Ishikawa (cell line): ENCODE results near the gene CALD1.

ENCODE experiments used
- CEBPB ChIP-seq: IDR thresholded peaks from 2 replicates; pipeline ENCODE4 v1.6.1; 2012
- CREB1 ChIP-seq: IDR thresholded peaks from 2 replicates; pipeline ENCODE4 v1.6.1; 2012; ENCODE audit warnings: low read depth
- EGR1 ChIP-seq: IDR thresholded peaks from 2 replicates; pipeline ENCODE4 v1.6.1; 2012
- EP300 ChIP-seq: IDR thresholded peaks from 2 replicates; pipeline ENCODE4 v1.6.1; 2012; ENCODE audit warnings: borderline replicate concordance
- FOXM1 ChIP-seq: IDR thresholded peaks from 2 replicates; pipeline ENCODE4 v1.6.1; 2012; ENCODE audit warnings: low read depth, borderline replicate concordance
- NFIC ChIP-seq: IDR thresholded peaks from 2 replicates; pipeline ENCODE4 v1.6.1; 2012
- RAD21 ChIP-seq: IDR thresholded peaks from 2 replicates; pipeline ENCODE4 v1.6.1; 2012; ENCODE audit warnings: low read depth
- REST ChIP-seq: IDR thresholded peaks from 2 replicates; pipeline ENCODE4 v1.6.1; 2012; ENCODE audit warnings: low read depth, mild to moderate bottlenecking
- TAF1 ChIP-seq: IDR thresholded peaks from 2 replicates; pipeline ENCODE4 v1.6.1; 2012; ENCODE audit warnings: low read depth, mild to moderate bottlenecking
- TCF12 ChIP-seq: IDR thresholded peaks from 2 replicates; pipeline ENCODE4 v1.6.1; 2012; ENCODE audit warnings: low read depth
- TEAD4 ChIP-seq: IDR thresholded peaks from 2 replicates; pipeline ENCODE4 v1.6.1; 2012
- USF1 ChIP-seq: IDR thresholded peaks from 2 replicates; pipeline ENCODE4 v1.6.1; 2012
- YY1 ChIP-seq: IDR thresholded peaks from 2 replicates; pipeline ENCODE4 v1.6.1; 2012; ENCODE audit warnings: low read depth
- ZBTB7A ChIP-seq: IDR thresholded peaks from 2 replicates; pipeline ENCODE4 v1.6.1; 2012; ENCODE audit warnings: low read depth
- TF ChIP-seq, protein P1 (sequence below): IDR thresholded peaks from 2 replicates; pipeline ENCODE4 v1.6.1; 2012

CALD1 gene

GRCh38 chr7:134940729-134941128 lies 161.3 kb downstream of the CALD1 start:
- TF ChIP-seq, protein P1, sequence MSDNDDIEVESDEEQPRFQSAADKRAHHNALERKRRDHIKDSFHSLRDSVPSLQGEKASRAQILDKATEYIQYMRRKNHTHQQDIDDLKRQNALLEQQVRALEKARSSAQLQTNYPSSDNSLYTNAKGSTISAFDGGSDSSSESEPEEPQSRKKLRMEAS: no peak
- no peak for TF ChIP-seq RAD21
- no peak for TF ChIP-seq USF1
- no peak for TF ChIP-seq CEBPB
- TF ChIP-seq TEAD4: no peak
- TF ChIP-seq EGR1: no peak
- TF ChIP-seq YY1: no peak
- no peak for TF ChIP-seq ZBTB7A
- TF ChIP-seq TAF1: no peak
- no peak for TF ChIP-seq NFIC

DNA sequence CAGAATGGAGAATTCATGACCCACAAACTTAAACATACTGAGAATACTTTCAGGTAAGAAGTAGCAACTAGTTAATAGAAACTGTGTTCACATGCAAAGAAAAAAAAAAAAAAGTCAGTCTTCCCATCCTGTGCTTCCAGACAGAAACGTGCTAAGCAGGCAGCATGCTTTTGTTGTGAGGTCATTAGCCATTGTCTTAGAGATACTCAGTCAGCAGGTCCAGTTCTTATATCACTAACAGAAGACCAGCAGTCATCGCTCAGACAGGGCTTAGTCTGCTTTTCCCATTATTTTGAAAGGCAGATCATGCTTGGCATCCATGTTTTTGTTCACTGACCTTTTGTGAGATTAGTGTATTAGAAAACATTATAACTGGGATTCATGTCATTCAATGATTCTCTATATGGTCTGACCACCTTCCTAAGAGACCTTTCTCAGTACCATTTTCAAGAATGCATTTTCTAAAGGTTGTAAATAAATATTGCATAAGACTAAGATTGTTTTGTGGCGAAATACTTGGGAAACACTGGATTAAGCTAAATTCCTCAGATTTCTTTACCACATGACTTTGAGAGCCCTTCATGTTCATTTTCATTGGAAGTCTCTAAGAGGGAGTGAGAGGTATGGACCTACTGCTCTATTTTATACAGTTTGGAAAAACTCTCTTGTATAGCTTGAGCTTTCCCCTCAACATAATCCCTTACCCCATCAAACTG lies 161.9 kb downstream of the CALD1 start:
- TF ChIP-seq CEBPB: 0 out of 2 replicates have a peak, but pooled peaks have one; percentile 3
- TF ChIP-seq, protein P1: peak; percentile 52
- peak; percentile 75 for TF ChIP-seq TEAD4
- no peak for TF ChIP-seq CREB1
- no peak for TF ChIP-seq EGR1

DNA sequence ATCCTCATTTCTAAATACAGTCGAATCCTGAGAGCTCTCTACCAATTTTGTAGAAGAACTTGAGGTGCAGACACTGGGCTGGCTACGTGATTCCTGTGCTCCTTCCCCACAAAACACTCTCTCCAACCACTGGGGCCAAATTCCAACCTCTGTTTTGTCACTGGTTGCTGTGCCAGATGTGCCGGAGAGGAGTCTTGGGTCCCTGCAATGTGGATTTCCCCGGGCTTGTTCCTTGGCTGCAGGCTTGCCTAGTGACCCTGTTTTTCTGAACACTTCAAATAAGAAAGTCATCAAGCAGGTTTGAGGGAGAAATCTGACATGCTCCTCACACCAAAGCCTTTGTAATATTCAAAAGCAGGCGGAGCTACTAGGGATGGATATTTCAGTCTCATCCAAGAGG lies 162.5 kb downstream of the CALD1 start:
- TF ChIP-seq RAD21 (no peak), EP300 (no peak), YY1 (no peak), ZBTB7A (no peak), CEBPB (no peak), EGR1 (no peak), FOXM1 (no peak), NFIC (no peak), TEAD4 (no peak), USF1 (no peak), REST (no peak), TCF12 (no peak), TAF1 (no peak)
- TF ChIP-seq, protein P1: no peak

DNA sequence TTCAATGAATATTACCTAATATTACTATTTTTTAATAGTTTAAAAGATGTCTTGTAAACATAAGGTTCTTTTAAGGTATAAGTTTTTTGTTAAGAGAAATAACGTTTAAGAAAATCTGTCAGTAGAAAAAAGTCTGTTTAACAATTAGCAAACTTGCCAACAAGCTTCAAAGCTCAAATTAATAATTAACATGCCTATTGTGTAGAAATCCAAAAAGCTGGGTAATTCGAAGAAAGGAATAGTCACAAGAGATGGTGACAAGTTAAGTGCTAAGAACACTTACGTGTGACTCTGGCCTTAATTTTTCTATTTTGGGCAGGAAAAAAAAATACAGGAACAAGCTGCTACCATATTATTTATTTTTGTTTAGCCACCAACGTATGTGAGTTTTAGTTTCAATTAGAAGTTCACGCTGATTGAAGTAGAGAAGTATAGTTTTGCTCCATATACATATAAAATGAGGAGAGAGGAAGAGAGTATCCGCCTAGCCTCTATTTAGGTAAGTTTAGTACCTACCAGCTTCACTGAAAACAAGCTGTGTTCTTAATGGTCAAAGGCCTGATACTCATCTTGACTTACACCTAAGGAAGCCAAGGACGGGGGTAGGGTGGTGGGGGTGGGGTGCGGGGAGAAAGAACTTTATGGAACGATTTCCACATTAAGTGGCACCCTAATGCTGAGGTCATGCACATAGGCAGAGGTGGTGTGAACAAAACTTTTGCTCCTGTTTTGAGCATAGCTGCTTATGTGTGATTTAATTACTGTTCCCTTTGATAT lies 163.4 kb downstream of the CALD1 start:
- TF ChIP-seq CEBPB (no peak), RAD21 (no peak), FOXM1 (no peak), EP300 (no peak)

DNA sequence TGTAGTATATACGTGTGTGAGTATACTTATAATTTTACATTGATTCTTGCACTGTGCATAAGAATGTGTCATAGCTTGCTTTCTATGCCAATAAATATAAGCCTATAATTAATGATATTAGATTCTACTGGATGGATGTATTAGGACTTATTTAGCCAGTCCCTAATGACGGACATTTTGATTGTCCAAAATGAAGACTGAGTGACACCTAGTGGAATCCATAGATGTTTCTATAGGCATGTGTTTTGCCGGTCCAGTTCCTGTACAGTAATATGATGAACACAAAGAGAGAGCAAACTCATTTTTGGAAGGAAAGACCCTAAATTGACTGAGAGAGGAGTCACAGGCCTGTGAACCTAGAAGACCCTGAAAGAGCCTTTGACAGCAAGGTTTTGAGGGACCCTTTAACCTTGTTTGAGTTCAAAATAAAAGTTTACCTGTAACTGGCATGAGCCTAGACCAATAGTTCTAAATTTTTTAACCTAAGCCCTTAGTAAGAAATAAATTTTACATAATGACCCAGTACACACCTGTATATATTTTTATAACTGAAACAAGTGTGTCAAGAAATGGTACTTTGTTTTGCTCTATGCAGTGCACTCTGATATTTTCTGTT lies 164.5 kb downstream of the CALD1 start:
- TF ChIP-seq, protein P1: no peak
- TF ChIP-seq RAD21: peak; percentile 51

DNA sequence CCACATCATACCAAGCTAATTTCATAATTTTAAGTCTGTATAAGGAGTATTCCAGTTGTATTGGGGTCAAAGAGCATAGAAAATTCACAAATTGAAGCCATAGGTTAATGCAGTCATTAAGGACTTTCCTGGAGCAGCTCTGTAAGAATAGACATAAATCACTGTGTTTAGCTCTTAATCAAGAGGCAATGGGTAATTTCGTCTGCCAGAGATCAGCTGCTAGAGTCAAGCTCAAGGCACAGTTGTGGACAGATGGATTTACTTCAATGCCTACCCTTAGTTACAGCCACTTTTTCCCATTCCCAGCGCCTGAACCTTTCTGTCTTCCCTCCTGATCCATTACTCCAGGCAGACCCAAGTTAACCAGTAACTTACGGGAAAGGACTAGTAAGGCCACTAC lies 166.3 kb downstream of the CALD1 start:
- TF ChIP-seq, protein P1: no peak
- TF ChIP-seq EP300 (no peak), FOXM1 (no peak), CREB1 (no peak), YY1 (no peak)

DNA sequence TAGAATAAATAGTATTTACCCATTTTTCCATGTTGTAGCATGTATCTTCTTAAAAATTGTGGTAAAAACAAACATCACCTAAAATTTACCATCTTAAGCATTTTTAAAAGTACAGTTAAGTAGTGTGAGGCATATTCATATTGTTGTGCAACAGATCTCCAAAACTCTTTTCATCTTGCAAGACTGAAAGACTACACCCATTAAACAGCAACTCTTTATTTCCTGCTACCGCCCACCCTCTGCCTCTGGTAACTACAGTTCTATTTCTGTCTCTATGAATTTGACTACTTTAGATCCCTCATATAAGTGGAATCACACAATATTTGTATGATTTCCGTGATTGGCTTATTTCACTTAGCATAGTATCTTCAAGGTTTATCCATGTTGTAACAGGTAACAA lies 166.8 kb downstream of the CALD1 start:
- no peak for TF ChIP-seq CEBPB
- no peak for TF ChIP-seq ZBTB7A
- TF ChIP-seq FOXM1: no peak
- TF ChIP-seq EGR1: no peak
- no peak for TF ChIP-seq USF1
- no peak for TF ChIP-seq CREB1
- TF ChIP-seq, protein P1: no peak
- no peak for TF ChIP-seq NFIC
- TF ChIP-seq TAF1: no peak
- no peak for TF ChIP-seq TEAD4
- no peak for TF ChIP-seq RAD21
- TF ChIP-seq EP300: no peak
- no peak for TF ChIP-seq TCF12
- TF ChIP-seq REST: no peak
